NAMALWA (cell line): ENCODE data around the gene KRT8.
"Not testable (repeated sequence)": the region's sequence is repeated elsewhere in the genome, so short reads cannot be mapped to it uniquely, and the experiment has no call there.

Experiments
- DNase-seq: peaks from one replicate; pipeline ENCODE4 v3.0.0-alpha.2; 2015; ENCODE audit warnings: low spot score

Gene KRT8

GRCh38 chr12:52901715-52902541 is 2.9 kb downstream of the KRT8 start:
- DNase-seq = no peak

DNA sequence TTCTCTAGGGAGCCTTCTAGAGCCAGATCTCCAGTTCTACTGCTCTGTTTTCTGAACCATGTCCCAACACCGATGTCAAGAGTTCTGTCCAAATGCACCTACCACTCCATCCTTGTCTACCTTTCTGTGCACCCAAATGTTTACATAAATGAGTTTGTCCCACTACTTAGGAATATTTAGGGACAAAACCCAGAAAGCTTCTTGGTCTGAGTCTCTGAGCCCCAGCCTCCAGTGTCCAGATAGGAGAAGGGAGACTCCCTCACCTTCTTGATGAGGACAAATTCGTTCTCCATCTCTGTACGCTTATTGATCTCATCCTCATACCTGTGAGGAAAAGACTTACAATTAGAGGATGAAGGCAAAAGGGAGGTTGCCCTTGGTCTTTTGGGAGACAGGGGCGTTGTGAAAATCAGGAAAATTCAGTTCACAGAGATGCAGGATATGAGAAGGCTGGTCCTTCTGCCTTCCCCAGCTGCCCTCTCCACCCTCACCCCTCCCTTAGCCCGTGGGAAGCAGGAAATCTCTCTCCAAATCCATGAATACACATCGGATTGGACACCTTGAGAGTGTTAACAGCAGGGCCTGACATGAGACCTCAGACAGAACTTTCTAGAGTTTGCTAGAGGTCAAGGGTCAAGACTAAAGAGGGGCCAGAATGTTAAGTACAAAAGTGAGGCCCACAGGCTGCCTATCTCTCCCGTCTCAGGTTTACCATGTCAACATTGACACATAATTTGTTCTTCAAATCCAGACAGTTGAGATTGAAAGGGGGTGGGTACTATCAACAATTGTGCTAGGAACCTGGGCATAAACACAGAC is 3.8 kb downstream of the KRT8 start:
- no peak for DNase-seq

GRCh38 chr12:52900166-52900895 is 4.5 kb downstream of the KRT8 start:
- no peak for DNase-seq

GRCh38 chr12:52899338-52900035 is 5.4 kb downstream of the KRT8 start:
- DNase-seq = no peak

DNA sequence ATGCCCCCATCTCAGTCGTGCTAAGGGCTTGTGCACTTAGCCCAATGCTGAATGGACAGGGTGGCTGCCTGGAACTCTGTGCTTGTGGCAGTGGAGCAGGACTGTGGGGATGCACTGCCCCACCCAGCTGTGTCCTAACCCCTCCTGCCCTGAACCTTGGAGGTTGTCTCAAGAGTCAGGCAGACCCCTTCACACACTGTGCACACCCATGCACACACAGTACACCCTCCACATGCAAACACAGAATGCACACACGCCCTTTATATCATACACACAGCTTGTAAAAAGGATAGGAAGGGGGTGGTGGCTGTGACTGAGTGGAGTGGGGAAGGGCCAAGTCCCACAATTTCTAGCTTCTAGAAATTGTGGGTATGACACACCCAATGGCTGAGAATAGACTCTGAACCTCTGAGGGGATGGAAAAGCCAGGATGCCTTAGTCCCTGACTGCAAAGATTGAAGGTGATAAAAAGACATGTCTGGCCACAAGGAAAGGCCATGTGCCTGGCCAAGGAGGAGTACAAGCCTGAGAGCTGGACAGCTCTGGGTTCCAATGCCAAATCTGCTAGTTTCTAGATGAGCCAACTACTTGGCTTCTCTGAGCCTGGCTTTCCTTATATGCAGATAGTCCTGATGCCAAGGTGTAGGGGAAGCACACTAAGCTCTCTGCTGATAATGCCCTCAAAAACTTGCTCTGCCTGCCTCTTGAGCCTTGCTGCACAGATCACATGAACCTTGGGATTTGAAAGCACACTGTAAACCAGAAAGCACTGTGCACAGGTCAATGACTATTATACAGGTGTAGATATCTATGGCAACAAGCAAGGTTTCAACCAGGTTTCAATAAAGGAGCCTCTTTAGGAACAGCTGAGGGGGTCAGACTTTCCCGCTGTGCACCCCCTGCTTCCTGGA is 8.4 kb downstream of the KRT8 start:
- DNase-seq = no peak

DNA sequence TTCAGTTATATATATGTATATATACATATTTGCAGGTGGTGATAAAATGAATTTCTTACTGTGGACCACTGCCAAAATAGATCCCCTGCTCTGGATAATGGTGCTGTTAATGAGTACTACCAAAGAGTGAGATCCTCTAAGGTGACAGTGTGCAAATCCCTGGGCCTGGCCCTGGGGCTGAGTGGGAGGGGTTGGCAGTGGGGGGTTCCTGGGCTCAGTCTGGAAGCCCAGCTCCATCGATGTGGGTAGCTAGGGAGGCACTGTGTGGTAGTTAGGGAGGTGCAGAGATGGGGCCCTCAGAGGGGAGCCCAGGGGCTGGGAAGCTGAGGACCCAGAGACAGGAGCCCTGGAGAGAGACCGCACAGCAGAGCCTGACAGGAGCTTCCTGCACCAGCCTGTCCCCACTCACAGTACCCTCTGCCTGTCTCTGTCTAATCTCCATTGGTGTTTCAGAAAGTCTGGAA is 9.1 kb downstream of the KRT8 start:
- no peak for DNase-seq

DNA sequence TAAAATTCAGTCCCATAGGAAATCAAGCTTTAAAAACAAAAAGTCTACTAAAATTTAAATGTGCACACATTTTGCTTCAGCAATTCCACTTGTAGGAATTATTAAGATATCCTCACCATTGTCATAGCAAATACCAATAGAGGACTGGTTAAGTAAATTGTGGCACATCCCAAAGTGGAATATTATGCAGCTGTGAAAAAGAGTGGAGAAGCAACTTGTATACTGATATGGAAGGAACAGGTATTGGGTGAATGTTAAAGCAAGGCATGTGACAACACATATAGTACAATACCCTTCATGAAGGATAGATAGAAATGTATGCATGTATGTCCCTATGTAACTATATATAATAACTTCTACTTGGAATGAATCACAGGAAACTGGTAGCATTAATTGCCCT is 11.9 kb downstream of the KRT8 start:
- no peak for DNase-seq

GRCh38 chr12:52892207-52892852 is 12.5 kb downstream of the KRT8 start:
- no peak for DNase-seq

DNA sequence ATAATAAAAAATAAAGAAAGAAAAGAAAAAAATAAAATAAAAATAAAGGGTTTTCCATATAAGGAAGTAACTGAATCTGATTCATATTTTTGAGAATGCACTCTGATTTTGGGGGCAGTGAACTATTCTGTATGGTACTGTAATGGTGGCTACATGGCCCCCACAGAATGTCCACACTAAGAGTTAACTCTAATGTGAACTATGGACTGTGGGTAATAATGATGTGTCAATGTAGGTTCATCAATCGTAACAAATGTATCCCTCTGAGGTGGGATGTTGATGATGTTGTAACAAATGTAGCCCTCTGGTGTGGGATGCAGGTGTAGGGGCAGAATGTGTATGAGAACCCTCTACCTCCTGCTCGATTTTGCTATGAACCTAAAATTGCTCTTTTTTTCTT is 13.8 kb downstream of the KRT8 start:
- DNase-seq = no peak

- no peak for DNase-seq
Observed at GRCh38 chr12:52890417-52890816, 14.5 kb downstream of the KRT8 start.

GRCh38 chr12:52884526-52885293 is 20.2 kb downstream of the KRT8 start:
- peak; percentile 77 for DNase-seq

- not testable (repeated sequence) for DNase-seq
Observed at GRCh38 chr12:52880499-52880898, 24.4 kb downstream of the KRT8 start.

DNA sequence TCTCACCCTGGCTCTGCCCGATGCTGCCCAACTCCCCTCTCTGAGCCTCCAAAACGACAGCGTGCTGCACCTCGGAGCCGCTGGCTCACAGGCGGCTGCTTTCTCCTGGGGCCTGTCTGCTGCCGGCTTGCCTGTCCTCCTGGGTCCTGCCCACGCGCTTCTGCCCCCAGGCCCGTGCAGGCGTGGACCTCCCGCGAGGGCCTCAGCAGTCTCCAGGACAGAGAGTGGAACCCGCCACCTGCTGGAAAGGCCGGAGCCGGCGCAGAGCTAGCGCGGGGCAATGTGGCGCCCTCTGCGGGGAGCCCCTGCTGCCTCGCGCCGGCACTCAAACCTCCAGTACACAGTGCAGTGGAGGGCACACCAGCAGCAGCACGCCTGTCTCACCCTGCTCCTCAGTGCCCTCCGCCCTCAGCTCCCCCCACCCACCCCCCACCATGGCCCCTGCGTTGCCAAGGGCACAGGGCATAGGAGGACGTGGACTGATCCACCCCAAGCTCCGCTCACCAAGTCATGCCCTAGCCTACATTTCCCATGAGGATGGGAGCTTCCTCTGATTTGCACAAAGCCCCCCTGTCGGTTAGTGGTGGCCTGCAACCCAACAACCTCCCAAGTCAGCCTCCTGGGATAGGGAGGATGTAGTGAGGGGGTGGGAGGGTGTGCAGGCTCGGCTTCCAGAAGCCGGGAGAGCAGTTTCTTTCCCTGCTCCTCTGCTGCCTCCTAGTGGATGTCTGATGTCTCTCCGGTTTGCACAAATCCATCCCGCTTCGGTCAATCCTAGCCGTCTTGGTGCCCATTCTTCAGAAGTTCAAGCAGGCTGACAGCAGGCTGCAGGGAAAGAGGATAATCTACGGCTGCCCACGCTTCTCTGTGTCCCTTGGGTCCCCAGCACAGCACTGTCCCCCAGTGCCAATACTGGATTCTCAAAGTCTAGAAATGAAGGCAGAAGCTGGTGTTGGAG is 25.2 kb downstream of the KRT8 start:
- DNase-seq = peak; percentile 77

- no peak for DNase-seq
Observed at GRCh38 chr12:52878507-52879393, 26.1 kb downstream of the KRT8 start.

- DNase-seq = no peak
Observed at GRCh38 chr12:52877242-52877641, 27.6 kb downstream of the KRT8 start.

DNA sequence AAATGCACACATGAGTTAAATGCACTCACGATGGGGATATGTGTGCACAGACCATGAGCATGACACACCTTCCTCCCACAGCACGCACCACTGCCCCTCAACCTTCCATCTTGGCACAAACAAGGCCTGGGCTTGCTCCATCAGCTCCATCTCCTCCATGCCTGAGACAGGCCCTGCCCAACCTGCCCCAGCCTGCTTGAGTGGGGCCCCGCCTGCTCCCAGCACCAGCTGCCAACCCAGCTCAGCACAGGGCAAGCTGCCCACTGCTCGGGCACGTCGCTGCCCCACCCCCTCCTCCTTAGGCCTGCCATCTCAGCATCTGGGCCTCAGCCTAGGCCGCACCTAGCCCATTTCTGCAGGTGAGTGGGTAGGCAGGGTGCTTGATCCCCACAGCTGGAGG is 28.5 kb downstream of the KRT8 start:
- DNase-seq = no peak
